ENCODE measurements around the gene EIF4G1.
"Not testable (repeated sequence)": the region's sequence is repeated elsewhere in the genome, so short reads cannot be mapped to it uniquely, and the experiment has no call there.

The EIF4G1 gene

GRCh38 chr3:184335661-184336546 is 21.5 kb downstream of the EIF4G1 start:
- no peaks in the 10 kb centered on the region for H3K27me3 ChIP-seq (ENCODE audit: control insufficient read depth, insufficient read depth, low read length)
- peak overlapping the region; percentile 83 for H3K9ac ChIP-seq (ENCODE audit: low read depth, low read length)
- peaks cover 43% of the 10 kb centered on the region for H3K36me3 ChIP-seq (ENCODE audit: control insufficient read depth, insufficient read depth, low read length)
- peak overlapping the region; percentile 97 for H3K27ac ChIP-seq (ENCODE audit: low read depth, low read length)
- peak overlapping the region; percentile 91 for H3K4me3 ChIP-seq (ENCODE audit: low read depth, low read length)
- H3K4me1 ChIP-seq (ENCODE audit: control insufficient read depth, insufficient read depth, low read length) = peaks cover 25% of the 10 kb centered on the region
- H3K9me3 ChIP-seq (ENCODE audit: control insufficient read depth, insufficient read depth, low read length) = no peaks in the 10 kb centered on the region

DNA sequence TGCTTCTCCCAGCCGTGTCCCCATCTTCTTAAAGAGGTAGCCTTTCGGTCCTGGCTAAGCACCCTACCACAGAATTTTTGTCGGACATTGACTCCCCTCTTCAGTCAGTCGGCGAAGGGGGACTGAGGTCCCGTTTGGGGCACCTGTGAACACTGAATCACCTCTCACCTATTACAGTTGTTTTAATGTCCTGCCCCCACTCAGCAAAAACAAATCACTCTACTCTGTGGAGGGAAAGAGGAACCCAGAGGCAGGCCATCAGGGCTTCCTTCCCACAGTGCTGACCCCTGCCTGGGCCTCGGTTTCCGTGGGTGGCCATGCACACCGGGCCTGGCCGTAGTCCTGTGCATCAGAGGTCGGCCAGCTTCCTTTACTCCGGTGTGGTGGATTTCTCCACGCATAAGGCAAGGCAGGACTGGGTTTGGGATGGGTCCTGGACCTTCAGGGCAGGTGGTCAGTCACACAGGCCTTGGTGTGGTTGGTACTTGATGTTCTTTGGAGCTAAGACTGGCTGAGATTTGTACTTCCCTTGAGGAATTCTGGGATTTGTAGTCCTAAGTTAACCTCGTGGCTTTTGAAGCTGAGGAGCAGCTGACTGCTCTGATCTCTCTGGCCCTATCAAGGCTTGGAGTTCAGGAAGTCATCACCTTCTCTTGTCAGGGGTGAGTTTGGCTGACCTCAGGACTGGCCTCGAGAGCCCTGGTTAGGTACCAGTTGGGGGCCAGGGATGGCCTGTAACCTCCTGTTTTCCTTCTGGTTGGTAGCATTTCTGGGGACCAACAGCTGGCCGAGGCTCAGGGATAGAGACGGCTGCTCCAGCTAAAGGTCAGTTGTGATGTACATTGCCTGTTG is 22.4 kb downstream of the EIF4G1 start:
- H3K27me3 ChIP-seq (ENCODE audit: control insufficient read depth, insufficient read depth, low read length) = no peaks in the 10 kb centered on the region
- H3K9ac ChIP-seq (ENCODE audit: low read depth, low read length) = peak overlapping the region; percentile 83
- peaks cover 34% of the 10 kb centered on the region for H3K36me3 ChIP-seq (ENCODE audit: control insufficient read depth, insufficient read depth, low read length)
- H3K4me3 ChIP-seq (ENCODE audit: low read depth, low read length) = peak overlapping the region; percentile 91
- H3K4me1 ChIP-seq (ENCODE audit: control insufficient read depth, insufficient read depth, low read length) = peaks cover 25% of the 10 kb centered on the region
- H3K9me3 ChIP-seq (ENCODE audit: control insufficient read depth, insufficient read depth, low read length) = no peaks in the 10 kb centered on the region
- peak overlapping the region; percentile 97 for H3K27ac ChIP-seq (ENCODE audit: low read depth, low read length)

GRCh38 chr3:184337399-184337714 is 23.0 kb downstream of the EIF4G1 start, which contains the start of gene FAM131A:
Gene FAM131A (plus strand): TSS chr3:184337600. CDS start chr3:184337631, 31 bp downstream.
- H3K27me3 ChIP-seq (ENCODE audit: control insufficient read depth, insufficient read depth, low read length) = no peaks in the 10 kb centered on the region
- H3K9ac ChIP-seq (ENCODE audit: low read depth, low read length) = peak within 1 kb of the TSS; percentile 83
- peak within 1 kb of the TSS; percentile 97 for H3K27ac ChIP-seq (ENCODE audit: low read depth, low read length)
- H3K4me1 ChIP-seq (ENCODE audit: control insufficient read depth, insufficient read depth, low read length) = peaks cover 25% of the 10 kb centered on the region
- H3K9me3 ChIP-seq (ENCODE audit: control insufficient read depth, insufficient read depth, low read length) = no peaks in the 10 kb centered on the region
- peak within 1 kb of the TSS; percentile 91 for H3K4me3 ChIP-seq (ENCODE audit: low read depth, low read length)
- H3K36me3 ChIP-seq (ENCODE audit: control insufficient read depth, insufficient read depth, low read length) = peaks cover 29% of the 10 kb centered on the region

- peak overlapping the region; percentile 27 for H3K4me3 ChIP-seq (ENCODE audit: low read depth, low read length)
- H3K27ac ChIP-seq (ENCODE audit: low read depth, low read length) = peak overlapping the region; percentile 46
- peaks cover 29% of the 10 kb centered on the region for H3K36me3 ChIP-seq (ENCODE audit: control insufficient read depth, insufficient read depth, low read length)
- no peak overlapping the region for H3K9ac ChIP-seq (ENCODE audit: low read depth, low read length)
- no peaks in the 10 kb centered on the region for H3K9me3 ChIP-seq (ENCODE audit: control insufficient read depth, insufficient read depth, low read length)
- H3K4me1 ChIP-seq (ENCODE audit: control insufficient read depth, insufficient read depth, low read length) = peaks cover 25% of the 10 kb centered on the region
- H3K27me3 ChIP-seq (ENCODE audit: control insufficient read depth, insufficient read depth, low read length) = no peaks in the 10 kb centered on the region
These were observed 23.6 kb downstream of the EIF4G1 start for GRCh38 chr3:184337981-184338380.

- H3K9ac ChIP-seq (ENCODE audit: low read depth, low read length) = no peak overlapping the region
- H3K27me3 ChIP-seq (ENCODE audit: control insufficient read depth, insufficient read depth, low read length) = no peaks in the 10 kb centered on the region
- H3K4me1 ChIP-seq (ENCODE audit: control insufficient read depth, insufficient read depth, low read length) = peaks cover 25% of the 10 kb centered on the region
- H3K27ac ChIP-seq (ENCODE audit: low read depth, low read length) = peak overlapping the region; percentile 46
- H3K36me3 ChIP-seq (ENCODE audit: control insufficient read depth, insufficient read depth, low read length) = peaks cover 29% of the 10 kb centered on the region
- H3K9me3 ChIP-seq (ENCODE audit: control insufficient read depth, insufficient read depth, low read length) = no peaks in the 10 kb centered on the region
- peak overlapping the region; percentile 27 for H3K4me3 ChIP-seq (ENCODE audit: low read depth, low read length)
These were observed 24.1 kb downstream of the EIF4G1 start for GRCh38 chr3:184338511-184338945.

- peaks cover 27% of the 10 kb centered on the region for H3K36me3 ChIP-seq (ENCODE audit: control insufficient read depth, insufficient read depth, low read length)
- no peaks in the 10 kb centered on the region for H3K27me3 ChIP-seq (ENCODE audit: control insufficient read depth, insufficient read depth, low read length)
- H3K27ac ChIP-seq (ENCODE audit: low read depth, low read length) = peak overlapping the region; percentile 46
- H3K4me1 ChIP-seq (ENCODE audit: control insufficient read depth, insufficient read depth, low read length) = peaks cover 25% of the 10 kb centered on the region
- peak overlapping the region; percentile 27 for H3K4me3 ChIP-seq (ENCODE audit: low read depth, low read length)
- no peaks in the 10 kb centered on the region for H3K9me3 ChIP-seq (ENCODE audit: control insufficient read depth, insufficient read depth, low read length)
- no peak overlapping the region for H3K9ac ChIP-seq (ENCODE audit: low read depth, low read length)
These were observed 24.6 kb downstream of the EIF4G1 start for GRCh38 chr3:184339001-184339400.

- not testable (repeated sequence) for H3K9ac ChIP-seq (ENCODE audit: low read depth, low read length); H3K9me3 ChIP-seq (ENCODE audit: control insufficient read depth, insufficient read depth, low read length); H3K4me3 ChIP-seq (ENCODE audit: low read depth, low read length); H3K27me3 ChIP-seq (ENCODE audit: control insufficient read depth, insufficient read depth, low read length); H3K27ac ChIP-seq (ENCODE audit: low read depth, low read length)
- H3K4me1 ChIP-seq (ENCODE audit: control insufficient read depth, insufficient read depth, low read length) = peaks cover 25% of the 10 kb centered on the region
- H3K36me3 ChIP-seq (ENCODE audit: control insufficient read depth, insufficient read depth, low read length) = peaks cover 21% of the 10 kb centered on the region
These were observed 25.2 kb downstream of the EIF4G1 start for GRCh38 chr3:184339451-184340135.

GRCh38 chr3:184341925-184342324 is 27.5 kb downstream of the EIF4G1 start:
- Histone ChIP-seq H3K27me3 (ENCODE audit: control insufficient read depth, insufficient read depth, low read length) (no peaks in the 10 kb centered on the region), H3K36me3 (ENCODE audit: control insufficient read depth, insufficient read depth, low read length) (peaks cover 14% of the 10 kb centered on the region), H3K4me1 (ENCODE audit: control insufficient read depth, insufficient read depth, low read length) (peaks cover 24% of the 10 kb centered on the region), H3K27ac (ENCODE audit: low read depth, low read length) (no peak overlapping the region), H3K9ac (ENCODE audit: low read depth, low read length) (no peak overlapping the region), H3K4me3 (ENCODE audit: low read depth, low read length) (no peak overlapping the region), H3K9me3 (ENCODE audit: control insufficient read depth, insufficient read depth, low read length) (no peaks in the 10 kb centered on the region)

DNA sequence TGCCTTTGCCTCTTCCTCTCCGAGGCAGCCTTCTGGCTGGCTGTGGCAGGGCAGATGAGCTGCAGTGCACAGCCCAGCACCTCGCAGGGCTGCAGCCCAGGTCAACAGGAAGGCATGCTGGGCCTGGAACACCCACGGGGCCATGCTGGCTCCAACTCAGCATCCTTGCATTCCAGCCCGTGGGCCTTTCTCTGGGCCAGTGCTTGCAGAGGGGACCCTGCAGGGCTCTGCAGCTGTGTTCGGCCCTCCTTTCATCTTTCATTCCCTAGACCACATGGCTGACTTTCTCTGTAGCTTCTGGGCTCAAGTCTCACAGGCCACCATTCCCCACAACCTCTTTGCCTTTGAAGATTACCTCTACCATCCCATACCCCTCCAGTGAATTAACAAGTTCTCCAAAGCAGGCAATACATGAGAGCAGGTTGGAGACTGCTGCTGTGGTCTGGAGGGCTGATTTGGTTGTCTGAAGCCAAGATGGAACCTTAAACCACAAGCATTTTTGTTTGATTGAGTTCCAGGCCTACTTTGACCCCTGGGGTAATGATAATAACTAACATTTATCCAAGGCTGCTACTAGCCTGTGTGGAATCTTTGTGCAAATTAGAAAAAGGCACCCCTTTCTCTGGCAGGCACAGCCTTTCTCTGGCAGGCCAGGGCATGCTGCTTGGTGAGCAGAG is 28.9 kb downstream of the EIF4G1 start:
- no peaks in the 10 kb centered on the region for H3K9me3 ChIP-seq (ENCODE audit: control insufficient read depth, insufficient read depth, low read length)
- no peak overlapping the region for H3K4me3 ChIP-seq (ENCODE audit: low read depth, low read length)
- H3K9ac ChIP-seq (ENCODE audit: low read depth, low read length) = no peak overlapping the region
- peaks cover 19% of the 10 kb centered on the region for H3K36me3 ChIP-seq (ENCODE audit: control insufficient read depth, insufficient read depth, low read length)
- H3K27me3 ChIP-seq (ENCODE audit: control insufficient read depth, insufficient read depth, low read length) = no peaks in the 10 kb centered on the region
- H3K27ac ChIP-seq (ENCODE audit: low read depth, low read length) = no peak overlapping the region
- H3K4me1 ChIP-seq (ENCODE audit: control insufficient read depth, insufficient read depth, low read length) = peaks cover 12% of the 10 kb centered on the region

- Histone ChIP-seq H3K4me1 (ENCODE audit: control insufficient read depth, insufficient read depth, low read length) (peaks cover 6% of the 10 kb centered on the region), H3K36me3 (ENCODE audit: control insufficient read depth, insufficient read depth, low read length) (peaks cover 19% of the 10 kb centered on the region), H3K9ac (ENCODE audit: low read depth, low read length) (no peak overlapping the region), H3K27me3 (ENCODE audit: control insufficient read depth, insufficient read depth, low read length) (no peaks in the 10 kb centered on the region), H3K9me3 (ENCODE audit: control insufficient read depth, insufficient read depth, low read length) (no peaks in the 10 kb centered on the region), H3K4me3 (ENCODE audit: low read depth, low read length) (no peak overlapping the region), H3K27ac (ENCODE audit: low read depth, low read length) (no peak overlapping the region)
These were observed 30.3 kb downstream of the EIF4G1 start for GRCh38 chr3:184344579-184345316.

Data from HUES48 (cell line).